Islet of Langerhans (tissue), 1 donor: Measurements from ENCODE around the gene POU4F3.

ENCODE experiments used
- FAIRE-seq: peaks from one replicate; lab custom pipeline; 2011; peaks lifted over from hg19 to GRCh38; lab: Jason Lieb, UNC

Gene POU4F3

DNA sequence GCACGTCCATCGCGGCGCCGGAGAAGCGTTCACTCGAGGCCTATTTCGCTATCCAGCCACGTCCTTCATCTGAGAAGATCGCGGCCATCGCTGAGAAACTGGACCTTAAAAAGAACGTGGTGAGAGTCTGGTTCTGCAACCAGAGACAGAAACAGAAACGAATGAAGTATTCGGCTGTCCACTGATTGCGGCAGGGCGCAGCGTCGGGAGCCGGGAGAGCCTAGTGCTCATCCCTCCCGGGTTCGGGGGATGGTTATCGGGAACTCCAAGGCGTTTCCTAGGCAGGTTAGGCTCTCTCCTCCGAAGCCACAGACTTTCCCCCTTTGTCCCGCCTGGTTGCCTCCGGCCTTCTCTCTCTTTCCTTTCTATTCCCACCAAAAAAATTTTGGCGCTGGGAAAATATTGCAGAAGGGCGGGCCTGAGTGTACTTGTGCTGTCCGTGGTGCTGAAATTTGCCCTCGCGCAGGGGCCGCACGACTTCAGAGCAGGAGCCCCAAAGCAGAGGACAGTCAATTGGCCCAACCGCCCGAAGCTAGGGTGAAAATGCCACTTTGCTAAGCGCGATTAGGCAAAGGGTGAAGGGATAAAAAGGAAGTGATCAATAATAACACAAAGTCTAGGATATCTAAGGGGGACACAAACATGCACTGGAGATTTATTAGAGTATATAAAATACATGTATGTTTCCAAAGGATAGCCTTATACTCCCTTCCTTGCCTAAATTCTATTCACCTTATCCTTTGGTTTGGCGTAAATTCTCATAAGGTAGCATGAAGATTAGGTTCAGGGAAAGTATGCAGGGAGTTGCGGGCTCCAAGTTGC lies 1.8 kb downstream of the POU4F3 start:
- no peak for FAIRE-seq

DNA sequence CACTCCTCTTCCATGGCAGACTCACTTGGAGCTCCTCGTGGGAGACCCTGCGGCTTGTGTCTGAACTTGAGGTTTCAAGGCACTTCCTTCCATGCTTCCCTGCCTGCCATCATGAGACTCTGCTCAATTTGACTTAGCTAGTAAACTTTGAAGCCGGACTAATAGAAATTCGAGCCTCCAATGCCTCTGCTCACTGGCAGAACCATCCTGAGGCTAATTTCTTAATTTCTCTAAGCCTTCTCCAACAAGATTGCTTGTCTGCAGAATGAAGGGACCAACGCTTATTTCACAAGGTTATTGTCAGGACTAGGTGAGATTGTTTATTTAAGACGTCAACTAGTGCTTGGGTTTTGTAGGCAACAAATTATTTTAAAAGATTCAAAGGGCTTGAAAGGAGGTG lies 3.2 kb downstream of the POU4F3 start:
- no peak for FAIRE-seq

DNA sequence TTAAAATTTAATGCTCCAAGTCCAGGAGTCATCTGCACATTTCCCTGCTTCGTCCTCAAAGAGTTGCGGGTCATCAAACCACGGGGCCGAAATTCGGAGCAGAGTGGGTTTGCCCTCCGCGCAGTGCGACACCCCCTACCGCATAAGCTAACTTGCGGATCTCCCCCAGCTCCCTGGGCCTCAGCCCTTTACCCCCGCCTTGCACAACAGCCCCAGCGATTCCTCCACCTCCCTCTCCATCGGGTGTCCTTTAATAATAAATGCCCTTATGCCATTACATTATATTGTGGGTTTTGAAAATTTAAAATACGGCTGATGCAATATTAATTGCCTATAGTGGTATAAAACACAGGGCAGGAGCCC lies 3.9 kb downstream of the POU4F3 start:
- FAIRE-seq: no peak

DNA sequence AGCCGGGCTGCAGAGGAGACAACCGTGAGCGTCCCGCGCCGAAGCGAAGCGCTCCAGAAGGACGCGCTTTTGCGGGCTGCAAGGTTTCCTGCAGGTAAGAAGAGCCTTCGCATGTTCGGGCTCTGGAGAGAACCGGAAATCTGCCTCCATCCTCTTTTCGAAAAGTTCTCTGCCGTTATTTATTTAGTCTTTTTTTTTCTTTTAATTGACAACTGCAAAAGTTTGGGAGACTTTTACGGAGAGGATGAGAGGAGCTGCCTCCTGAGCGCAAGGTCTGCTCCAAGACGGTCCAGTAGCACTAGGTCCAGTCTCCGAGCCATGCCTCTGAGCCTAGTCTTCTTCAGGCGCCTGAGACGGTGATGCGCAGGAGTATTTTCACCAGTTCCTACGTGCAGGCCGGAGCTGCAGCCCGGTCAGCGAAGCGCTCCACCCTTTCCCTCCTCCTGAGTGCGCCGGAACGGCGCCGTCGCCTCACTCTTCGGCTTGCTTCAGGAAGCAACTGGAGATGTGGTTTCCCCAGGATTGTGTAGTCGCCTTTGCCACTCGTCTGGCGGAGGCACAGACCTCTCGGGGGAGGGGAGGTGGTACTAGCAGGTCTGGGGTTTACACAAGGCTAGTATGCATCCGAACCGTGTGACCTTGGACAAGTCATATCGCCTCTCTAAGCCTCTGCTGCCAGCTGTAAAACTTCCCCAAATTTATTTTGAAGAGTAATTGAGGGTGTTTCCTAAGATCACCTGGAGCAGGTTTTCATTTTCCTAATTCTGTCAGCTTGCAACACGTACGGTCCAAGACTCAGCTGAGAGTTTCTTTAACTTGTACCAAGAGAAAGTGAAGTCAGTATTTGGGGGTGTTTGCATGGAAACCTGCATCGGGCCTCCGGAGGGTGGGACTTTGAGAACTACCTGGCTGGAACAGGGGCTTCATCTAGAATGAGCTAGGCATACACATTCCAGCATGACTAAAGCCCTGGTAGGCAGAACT lies 4.5 kb downstream of the POU4F3 start:
- no peak for FAIRE-seq

DNA sequence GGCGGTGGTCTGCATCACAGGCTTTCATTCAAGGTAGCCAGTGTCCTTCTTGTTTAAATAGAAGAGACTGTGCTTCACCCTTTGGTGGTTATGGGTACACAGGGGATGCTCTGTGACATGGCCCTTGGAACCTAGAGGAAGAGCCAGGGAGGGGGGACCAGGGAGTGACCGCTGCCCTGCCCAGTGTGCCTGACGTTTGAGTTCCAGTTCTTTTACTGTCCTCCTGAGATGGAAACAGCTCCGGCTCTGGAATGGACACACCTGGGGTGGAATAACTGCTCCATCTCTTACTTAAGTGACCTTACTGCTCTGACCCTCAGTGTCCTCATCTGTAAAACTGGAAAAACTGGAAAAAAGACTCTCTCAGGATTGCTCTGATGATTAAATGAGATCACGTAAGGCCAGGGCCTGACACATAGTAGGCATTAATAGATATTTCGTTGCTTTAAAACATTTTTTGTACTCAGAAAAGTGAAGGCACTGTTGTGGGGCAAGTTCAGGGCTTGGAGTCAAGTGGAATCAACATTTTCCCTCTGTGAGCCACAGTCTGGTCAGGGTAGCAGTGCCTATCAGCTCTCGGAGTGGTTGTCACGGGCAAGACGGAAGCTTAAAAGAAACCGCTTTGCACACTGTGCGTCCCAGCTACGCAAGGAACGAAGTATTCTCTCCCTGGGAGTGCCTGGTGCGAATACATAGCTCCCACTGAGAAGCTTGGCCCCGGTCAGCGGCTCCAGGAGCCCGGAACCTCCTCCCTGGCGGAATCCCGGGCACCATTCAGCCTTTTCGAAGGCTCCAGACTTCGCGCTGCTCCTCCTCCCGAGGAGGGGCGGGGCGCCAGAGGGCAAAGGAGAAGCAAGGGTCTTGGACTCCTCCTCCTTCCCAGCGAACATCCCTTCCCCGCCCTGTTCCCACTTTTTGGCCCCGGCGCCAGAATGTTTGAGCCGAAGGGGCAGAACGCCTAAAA lies 5.8 kb downstream of the POU4F3 start:
- no peak for FAIRE-seq

DNA sequence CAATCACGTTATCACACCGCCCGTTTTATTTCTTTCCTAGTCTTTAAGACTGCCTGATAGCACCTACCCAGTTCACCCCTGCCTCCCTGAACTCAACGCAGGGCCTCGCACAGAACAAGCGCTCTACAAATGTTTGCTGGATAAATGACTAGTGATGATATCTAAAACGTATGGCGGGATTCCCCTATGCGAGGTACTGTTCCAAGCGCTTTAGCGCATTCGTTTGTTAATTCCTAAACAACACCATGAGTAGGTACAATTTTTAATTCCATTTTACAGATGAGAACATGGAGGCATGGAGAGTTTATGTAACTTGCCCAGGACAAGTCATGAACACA lies 6.6 kb downstream of the POU4F3 start:
- no peak for FAIRE-seq

DNA sequence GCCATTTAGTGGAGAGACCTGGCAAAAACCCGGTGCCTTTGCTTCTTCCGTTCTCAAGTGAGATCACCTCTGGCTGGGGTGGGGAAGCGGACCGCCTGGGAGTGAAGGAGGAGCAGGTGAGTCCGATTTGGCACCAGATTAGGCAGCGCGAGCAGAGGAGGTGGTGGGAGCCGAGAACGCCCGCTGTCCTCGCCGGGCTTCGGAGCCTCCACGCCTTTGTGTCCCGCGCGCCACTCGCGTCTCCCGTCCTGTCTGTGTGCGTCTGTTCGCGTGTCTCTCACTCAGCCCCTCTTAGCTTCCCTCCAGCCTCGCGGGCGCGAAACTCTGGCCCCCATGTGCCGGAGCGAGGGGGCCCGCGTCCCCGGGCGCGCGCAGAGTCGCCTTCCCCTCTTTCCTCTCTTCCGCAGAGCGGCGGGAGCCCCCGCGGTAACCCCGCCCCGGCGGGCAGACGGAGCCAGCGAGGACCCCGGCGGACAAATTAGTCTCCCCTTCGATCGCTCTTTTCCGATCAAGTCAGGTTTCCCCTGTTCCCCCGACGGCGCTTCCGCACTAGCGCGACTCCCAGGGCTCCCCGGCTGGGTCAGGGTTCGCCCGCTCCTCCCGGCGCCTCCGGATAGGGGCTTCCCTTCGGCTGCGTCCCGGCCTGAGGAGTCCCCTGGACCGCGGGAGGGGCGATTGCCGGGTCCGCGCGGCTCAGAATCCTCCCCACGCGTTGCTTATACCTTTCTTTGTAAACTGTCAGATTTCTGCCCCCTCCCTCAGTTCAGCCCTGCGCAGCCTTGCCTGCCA lies 7.1 kb downstream of the POU4F3 start:
- FAIRE-seq: no peak

DNA sequence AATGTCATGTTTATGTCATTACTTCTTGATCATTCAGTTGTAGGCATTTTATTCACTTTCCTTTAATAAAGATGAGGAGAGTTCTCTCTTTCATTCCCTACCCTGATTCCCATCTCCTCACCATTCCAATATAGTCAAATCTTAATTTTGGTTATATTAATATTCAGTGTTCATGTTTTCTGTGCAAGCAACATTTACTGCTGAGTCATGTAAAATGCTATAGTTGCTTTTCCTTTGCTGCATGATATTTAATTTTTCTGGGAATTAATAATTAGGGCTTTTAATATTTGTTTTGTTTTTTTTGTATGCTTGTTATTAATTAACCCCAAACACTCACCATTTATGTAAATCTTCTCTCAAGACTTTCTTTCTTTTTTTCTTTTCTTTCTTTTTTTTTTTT lies 18.5 kb downstream of the POU4F3 start:
- no peak for FAIRE-seq

DNA sequence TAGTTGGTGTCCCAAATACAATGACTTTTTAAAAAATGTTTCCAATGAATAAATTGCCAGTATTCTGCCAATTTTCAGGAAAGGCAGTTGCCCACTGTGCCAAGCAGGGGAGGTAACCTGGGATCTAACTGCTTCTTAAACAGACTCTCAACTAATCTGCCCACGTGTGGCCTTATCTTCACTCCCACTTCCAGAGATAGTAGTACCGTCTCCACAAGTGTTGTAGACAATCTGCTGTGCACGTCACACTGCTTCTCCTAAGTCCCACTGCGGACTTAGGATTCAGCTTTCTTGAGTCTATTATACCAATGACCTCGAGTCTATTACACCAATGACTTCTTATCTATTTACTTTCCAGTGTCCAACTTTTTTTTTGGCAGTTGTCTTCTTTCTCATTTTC lies 21.2 kb downstream of the POU4F3 start:
- FAIRE-seq: no peak

DNA sequence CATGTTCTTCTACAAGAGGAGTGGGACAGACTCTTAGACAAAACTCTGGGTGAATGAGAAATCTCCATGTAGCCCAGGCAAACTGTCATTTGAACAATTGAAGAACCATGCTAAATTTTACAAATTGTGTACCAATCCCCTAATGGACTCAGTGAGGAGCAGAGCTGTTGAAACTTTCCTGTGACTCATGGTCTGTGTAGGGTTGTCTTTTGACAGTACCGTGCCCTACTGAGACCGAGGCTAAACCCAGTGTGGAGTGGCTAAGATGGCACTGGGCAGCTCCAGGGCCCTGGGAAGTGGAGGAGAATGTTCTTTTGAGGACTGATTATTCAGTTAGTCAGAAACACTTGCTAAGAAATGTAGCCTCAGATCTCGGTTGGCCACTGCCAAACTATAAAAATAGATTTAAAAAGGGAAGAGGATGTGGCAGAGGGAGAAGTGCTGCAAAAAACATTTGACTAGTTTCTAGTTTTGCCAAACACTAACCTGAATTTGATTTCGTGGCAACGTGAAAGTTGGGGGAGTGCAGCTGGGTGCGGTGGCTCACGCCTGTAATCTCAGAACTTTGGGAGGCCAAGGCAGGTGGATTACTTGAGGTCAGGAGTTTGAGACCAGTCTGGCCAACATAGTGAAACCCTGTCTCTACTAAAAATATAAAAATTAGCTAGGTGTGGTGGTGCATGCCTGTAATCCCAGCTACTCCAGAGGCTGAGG lies 24.7 kb downstream of the POU4F3 start:
- no peak for FAIRE-seq

DNA sequence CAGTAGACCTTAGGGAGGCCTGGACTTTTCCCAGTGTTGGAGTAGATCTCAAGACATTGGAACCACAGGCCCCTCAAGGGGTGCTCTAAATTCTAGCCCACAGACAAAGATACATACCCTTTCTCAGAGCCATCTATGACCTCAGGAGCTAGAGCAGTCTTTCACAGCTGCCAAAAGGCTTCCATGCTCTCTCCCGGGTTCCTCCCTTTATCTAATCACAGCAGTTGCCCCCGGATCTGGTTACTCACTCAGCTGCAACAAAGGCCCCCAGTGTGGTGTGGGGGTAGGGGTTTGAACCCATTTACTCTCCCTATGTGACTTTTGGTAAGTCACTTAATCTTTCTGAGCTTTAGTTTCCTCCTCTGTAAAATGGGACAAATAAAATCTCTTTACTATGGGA lies 27.0 kb downstream of the POU4F3 start:
- FAIRE-seq: no peak

DNA sequence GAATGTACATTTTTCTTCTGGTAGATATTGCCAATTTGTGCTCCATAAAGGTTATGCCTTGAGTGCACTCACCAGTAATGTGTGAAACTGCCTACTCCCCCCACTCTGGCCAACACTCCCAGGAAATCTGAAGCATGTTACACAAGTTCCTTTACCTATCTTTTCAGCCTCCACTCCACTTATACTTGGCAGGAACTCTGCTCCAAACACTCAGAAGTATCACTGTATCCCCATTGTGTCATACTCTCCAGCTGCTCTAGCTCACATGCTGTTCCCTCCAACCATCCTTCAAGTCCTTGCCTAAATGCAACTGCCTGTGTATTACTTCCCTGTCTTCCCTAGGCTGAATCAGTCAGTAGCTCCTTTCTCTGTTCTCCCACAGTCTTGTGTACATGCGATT lies 28.3 kb downstream of the POU4F3 start:
- FAIRE-seq: no peak

DNA sequence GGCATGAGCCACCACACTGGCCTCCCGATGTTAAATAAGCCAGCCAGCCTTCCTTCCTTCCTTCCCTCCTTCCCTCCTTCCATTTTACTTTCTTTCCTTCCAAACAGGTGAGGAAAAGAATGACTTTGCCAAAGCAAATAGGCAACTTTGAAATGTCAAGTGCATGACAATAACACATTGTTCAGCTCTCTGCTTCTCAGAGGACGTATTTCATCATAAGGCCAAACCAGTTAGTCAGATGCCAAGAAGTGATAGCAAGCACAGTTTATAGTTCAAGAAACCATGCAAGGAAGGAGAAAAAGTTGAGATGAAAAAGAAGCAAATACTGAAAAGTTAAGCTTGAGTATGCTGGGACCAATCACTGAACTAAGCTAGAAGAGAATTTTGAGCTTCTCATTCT lies 29.5 kb downstream of the POU4F3 start:
- no peak for FAIRE-seq

DNA sequence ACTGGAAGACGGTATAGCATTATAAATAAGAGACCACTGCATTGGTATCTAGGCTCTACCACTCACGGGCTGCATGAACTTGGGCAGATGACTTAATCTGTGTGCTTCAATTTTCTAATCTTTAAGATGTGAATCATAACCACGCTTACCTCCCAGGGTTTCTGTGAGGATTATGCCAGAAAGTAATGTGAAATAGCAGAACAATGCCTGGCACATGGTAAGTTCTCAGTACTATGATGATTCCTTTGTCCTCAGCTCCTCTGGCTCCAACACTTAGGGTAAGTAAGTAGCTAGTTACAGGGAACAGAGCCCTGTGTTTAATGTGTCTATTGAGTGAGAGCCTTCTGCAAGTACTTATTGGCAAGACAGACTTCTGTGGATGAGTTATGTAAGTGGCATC lies 31.1 kb downstream of the POU4F3 start:
- no peak for FAIRE-seq

DNA sequence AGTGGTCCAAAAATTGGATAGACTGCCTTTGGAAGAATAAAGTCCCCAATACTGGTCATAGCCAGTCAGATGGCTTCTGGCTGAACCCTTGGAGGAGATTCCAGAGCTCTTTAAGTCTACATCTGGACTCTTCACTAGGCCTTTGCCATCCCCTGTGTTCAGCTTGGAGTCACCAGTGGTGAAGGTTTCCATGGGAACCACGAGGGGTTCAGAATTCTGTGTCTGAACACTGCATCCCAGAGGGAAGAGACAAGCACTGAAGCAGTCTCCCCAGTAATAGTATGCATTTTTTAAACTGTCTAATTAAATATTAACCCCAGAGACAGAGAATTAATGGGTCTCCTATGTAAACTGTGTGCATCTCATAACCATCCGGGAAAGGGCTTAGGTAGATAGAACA lies 38.2 kb downstream of the POU4F3 start:
- FAIRE-seq: no peak

DNA sequence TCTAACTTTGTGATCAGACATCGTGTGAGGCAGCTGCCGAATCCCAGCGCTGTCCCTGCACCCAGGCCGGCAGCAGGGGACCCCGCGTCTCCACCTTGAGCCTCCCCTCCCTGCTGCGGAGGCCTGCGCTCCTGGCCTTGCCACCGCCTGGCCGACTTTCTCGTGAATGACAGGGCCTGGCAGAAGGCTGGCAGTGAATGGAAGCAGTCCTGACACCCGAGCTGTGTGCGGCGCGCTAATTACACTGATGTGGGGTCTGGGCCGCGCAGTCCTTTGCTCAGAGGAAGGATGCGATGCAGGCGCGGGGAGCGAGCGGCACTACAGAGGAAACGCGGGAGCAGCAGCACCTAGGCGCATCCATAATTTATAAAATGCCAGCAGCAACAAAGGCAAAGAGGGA lies 40.3 kb downstream of the POU4F3 start:
- FAIRE-seq: no peak

DNA sequence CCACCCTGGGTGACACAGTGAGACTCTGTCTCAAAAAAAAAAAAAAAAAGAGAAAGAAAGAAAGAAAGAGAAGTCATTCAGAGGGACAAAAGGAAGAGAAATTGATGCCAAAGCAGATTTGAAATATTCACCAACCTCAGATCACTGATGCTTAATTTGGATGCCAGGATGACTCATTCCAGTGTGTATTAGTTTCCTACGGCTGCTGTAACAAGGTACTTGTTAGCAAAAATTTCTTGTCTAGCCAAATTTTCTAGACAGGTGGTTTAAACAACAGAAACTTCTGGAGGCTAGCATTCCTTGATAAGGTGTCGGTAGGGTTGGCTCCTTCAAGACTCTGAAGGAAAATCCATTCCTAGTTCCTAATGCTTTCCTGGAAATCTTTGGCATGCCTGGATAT lies 42.1 kb downstream of the POU4F3 start:
- FAIRE-seq: no peak

DNA sequence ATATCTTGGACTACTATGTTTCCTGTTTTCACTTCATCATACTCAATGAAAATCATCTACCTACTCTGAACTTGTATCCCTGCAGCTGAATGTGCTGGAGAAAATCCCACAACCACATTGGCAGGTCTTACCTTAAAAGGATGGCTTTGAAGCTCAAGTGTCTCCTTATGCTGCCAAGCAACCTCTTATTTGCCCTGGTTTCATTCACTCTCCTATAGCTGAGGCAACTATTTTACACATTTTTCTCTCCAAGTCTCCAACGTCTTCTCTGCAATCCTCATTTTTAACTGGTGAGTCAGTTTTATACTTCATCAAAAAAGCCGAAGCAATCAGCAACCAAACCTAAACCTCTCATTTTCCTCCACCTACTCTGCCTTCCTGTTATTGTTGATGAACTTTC lies 49.7 kb downstream of the POU4F3 start:
- no peak for FAIRE-seq

DNA sequence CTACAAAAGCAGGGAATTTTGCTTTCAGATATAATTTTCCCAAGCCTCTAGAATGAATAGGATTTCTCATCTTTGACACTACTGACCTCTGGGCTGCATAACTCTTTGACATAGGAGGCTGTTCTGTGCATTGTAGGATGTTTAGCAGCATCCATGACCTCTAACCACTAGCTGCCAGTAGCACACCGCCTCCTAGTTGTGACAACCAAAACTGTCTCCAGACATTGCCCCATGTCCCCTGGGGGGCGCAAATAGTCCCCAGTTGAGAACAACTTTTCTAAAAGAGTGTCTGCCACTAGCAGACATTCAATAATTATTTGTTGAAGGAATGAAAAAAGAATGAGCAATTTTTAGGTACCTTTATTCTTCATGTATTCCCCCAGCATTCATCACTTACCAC lies 51.8 kb downstream of the POU4F3 start:
- no peak for FAIRE-seq
